Measurements from ENCODE around the gene CACNA1A.

The CACNA1A gene

DNA sequence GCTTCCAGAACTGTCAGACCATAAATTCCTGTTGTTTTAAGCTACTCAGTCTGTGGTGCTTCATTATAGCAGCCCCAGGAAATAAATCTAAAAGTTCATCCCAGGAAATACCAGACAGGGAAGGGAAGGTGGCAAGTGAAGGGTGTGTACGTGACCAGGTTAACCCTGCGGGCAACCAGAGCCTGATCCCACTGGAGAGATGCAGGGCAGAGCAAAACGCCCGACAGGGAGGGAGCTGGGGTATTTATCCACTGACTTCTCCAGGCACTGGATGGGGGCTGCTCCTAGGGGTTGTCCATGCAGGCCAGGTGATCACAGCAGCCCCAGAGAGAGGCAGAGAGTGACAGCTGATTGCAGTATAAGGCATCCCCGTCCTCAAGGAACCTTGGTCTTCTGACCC, 150.9 kb downstream of the CACNA1A start:
- POLR2A ChIA-PET, result interaction anchor here (0.6 kb wide), 1 partner anchor 37 kb away, joined by 4 read pairs; no protein-coding TSS in a partner anchor
- no peak for DNase-seq (ENCODE audit: extremely low spot score)
- TF ChIP-seq, protein P1, sequence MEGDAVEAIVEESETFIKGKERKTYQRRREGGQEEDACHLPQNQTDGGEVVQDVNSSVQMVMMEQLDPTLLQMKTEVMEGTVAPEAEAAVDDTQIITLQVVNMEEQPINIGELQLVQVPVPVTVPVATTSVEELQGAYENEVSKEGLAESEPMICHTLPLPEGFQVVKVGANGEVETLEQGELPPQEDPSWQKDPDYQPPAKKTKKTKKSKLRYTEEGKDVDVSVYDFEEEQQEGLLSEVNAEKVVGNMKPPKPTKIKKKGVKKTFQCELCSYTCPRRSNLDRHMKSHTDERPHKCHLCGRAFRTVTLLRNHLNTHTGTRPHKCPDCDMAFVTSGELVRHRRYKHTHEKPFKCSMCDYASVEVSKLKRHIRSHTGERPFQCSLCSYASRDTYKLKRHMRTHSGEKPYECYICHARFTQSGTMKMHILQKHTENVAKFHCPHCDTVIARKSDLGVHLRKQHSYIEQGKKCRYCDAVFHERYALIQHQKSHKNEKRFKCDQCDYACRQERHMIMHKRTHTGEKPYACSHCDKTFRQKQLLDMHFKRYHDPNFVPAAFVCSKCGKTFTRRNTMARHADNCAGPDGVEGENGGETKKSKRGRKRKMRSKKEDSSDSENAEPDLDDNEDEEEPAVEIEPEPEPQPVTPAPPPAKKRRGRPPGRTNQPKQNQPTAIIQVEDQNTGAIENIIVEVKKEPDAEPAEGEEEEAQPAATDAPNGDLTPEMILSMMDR (IDR thresholded peaks at IDR 0.05; ENCODE audit: control extremely low read depth, extremely low read depth, low read depth, missing control alignments), result no peak
- CTCF ChIA-PET, result interaction anchor here (1.4 kb wide), 1 partner anchor 10 kb away, joined by 4 read pairs; no protein-coding TSS in a partner anchor

DNA sequence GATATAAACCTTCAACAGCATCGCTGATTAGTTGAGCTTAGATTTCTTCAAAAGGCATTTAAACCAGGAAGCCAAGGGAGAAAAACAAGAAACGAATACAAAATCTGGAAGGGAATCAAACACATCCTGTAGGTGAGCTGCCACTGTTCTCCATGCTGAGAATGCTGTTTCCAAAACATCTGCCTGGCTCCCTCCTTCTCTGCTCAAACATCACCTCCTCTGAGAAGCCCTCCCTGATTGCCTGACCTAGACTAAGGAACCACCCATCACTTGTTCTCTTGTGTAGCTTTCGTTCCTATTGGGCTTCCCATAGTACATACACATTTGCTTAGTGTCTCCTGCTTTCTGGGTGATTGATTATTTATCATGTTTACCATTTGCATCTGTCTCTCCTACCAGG, 152.7 kb downstream of the CACNA1A start:
- ChIA-PET CTCF (no interaction called here), POLR2A (no interaction called here)
- TF ChIP-seq, protein P1 (IDR thresholded peaks at IDR 0.05; ENCODE audit: control extremely low read depth, extremely low read depth, low read depth, missing control alignments), result no peak
- DNase-seq (ENCODE audit: extremely low spot score), result no peak

DNA sequence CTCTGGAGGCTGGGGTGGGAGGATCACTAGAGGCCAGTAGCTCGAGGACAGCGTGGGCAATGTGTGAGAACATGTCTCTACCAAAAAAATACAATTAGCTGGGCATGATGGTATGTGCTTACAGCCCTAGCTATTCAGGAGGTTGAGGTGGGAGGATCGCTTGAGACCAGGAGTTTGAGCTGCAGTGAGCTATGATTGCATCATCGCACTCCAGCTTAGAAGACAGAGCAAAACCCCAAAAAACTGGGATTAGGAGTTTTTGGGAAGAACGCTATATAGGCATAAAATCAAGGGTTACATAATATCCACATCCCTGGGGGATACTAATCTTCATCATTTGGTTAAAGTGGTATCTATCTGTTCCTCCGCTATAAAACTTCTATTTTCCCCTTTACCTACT, 155.5 kb downstream of the CACNA1A start:
- CTCF ChIA-PET, result no interaction called here
- POLR2A ChIA-PET, result no interaction called here
- DNase-seq (ENCODE audit: extremely low spot score), result no peak
- TF ChIP-seq, protein P1 (IDR thresholded peaks at IDR 0.05; ENCODE audit: control extremely low read depth, extremely low read depth, low read depth, missing control alignments), result no peak

DNA sequence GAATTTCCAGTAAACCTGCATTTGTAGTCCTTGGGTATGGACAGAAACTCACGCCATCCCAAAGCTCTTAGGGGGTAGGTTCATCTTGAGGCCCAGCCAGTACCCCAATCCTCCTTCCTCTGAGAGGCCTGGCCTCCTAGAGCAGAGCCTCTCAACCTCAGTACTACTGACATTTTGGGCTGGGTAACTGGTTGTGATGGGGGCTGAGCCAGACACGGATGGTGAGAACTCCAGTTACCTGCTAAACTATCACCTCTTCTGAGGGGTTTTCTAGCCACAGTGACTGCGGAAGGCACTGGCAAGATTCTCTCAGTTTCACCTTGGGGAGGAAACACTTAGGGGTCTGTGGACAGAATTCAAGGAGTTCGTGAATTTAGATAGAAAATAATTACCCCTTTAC, 156.2 kb downstream of the CACNA1A start:
- TF ChIP-seq, protein P1 (IDR thresholded peaks at IDR 0.05; ENCODE audit: control extremely low read depth, extremely low read depth, low read depth, missing control alignments), result no peak
- POLR2A ChIA-PET, result no interaction called here
- no peak for DNase-seq (ENCODE audit: extremely low spot score)
- CTCF ChIA-PET, result interaction anchor here (1.5 kb wide), 1 partner anchor 72 kb away, joined by 3 read pairs; no protein-coding TSS in a partner anchor

DNA sequence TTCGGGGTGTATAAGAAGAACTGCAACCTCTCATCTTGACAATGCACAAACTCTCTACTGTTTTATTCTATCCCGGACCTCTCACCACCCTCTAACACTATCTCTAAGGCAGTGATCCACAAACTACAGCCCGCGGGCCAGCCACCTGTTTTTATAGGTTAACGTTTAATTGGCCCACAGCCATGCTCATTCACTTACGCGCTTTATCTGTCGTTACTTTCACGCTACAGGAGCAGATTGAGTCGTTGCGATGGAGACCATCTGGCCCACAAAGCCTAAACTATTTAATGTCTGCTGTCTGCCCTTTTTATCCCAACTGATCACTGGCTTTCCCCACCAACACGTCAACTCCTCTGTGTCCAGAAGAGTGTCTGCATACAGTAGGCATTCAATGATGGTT, 158.9 kb downstream of the CACNA1A start:
- POLR2A ChIA-PET, result no interaction called here
- no peak for DNase-seq (ENCODE audit: extremely low spot score)
- TF ChIP-seq, protein P1 (IDR thresholded peaks at IDR 0.05; ENCODE audit: control extremely low read depth, extremely low read depth, low read depth, missing control alignments), result no peak
- CTCF ChIA-PET, result interaction anchor here (0.7 to 1.1 kb wide), 2 partner anchors 9 to 63 kb away, joined by 3 read pairs; no protein-coding TSS in a partner anchor

DNA sequence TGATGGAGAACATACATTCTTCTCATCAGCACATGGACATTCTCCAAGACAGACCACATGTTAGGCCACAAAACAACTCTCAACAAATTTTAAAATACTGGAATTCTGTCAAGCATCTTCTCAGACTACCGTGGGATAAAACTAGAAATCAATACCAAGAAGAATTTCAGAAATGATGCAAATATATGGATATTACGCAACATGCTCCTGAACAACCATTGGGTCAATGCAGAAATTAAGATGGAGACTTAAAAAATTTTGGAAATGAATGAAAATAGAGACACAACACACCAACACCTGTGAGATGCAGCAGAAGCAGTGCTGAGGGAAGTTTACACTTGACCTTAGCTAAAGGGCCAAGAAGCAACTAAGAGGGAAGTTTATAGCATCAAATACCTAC, 162.8 kb downstream of the CACNA1A start:
- ChIA-PET CTCF (no interaction called here), POLR2A (no interaction called here)
- DNase-seq (ENCODE audit: extremely low spot score), result no peak
- TF ChIP-seq, protein P1 (IDR thresholded peaks at IDR 0.05; ENCODE audit: control extremely low read depth, extremely low read depth, low read depth, missing control alignments), result no peak

DNA sequence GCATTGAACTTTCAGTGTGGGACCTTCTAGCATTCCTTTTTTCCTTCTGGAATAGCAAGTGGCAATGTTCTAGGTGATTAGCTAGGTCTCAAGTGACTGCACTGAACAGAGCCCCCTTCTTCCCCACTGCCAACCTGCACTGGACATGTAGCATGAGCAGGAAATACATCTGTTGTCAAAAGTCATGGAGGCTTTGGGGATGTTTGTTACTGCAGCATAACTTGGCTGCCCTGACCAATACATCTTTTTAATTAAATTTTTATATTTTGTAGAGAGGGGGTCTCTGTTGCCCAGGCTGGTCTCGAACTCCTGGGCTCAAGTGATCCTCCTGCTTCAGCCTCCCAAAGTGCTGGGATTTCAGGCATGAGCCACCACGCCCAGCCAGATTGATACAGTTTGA, 163.6 kb downstream of the CACNA1A start:
- DNase-seq (ENCODE audit: extremely low spot score), result no peak
- TF ChIP-seq, protein P1 (IDR thresholded peaks at IDR 0.05; ENCODE audit: control extremely low read depth, extremely low read depth, low read depth, missing control alignments), result no peak

More for the DNA sequence above, 163.6 kb downstream of the CACNA1A start:
- CTCF ChIA-PET, result no interaction called here
- POLR2A ChIA-PET, result no interaction called here

All from GM10248 (cell line).